SHP77 (cell line): ENCODE measurements around the gene TIRAP.

Experiments used
- DNase-seq, 2 experiments: peaks; one replicate each; lab custom pipeline; 2025; lab: John Stamatoyannopoulos, UW

Gene TIRAP

GRCh38 chr11:126322996-126323395 lies 40.1 kb downstream of the TIRAP start:
- DNase-seq, result no peak

GRCh38 chr11:126327281-126328000 lies 44.5 kb downstream of the TIRAP start:
- DNase-seq, result no peak

GRCh38 chr11:126328001-126328390 lies 45.1 kb downstream of the TIRAP start:
- DNase-seq, result no peak

GRCh38 chr11:126328444-126328843 lies 45.6 kb downstream of the TIRAP start:
- DNase-seq, result no peak

- DNase-seq, result no peak
Measured at GRCh38 chr11:126328938-126329643, 46.2 kb downstream of the TIRAP start.

GRCh38 chr11:126329644-126330211 lies 46.8 kb downstream of the TIRAP start:
- DNase-seq, result no peak

- DNase-seq, result no peak
Measured at GRCh38 chr11:126331286-126331685, 48.4 kb downstream of the TIRAP start.

GRCh38 chr11:126332221-126332711 lies 49.4 kb downstream of the TIRAP start:
- no peak for DNase-seq

- DNase-seq, result no peak
Measured at GRCh38 chr11:126333142-126333541, 50.2 kb downstream of the TIRAP start.

- no peak for DNase-seq
Measured at GRCh38 chr11:126334659-126335462, 52.0 kb downstream of the TIRAP start.

- DNase-seq, result no peak
Measured at GRCh38 chr11:126335463-126335760, 52.5 kb downstream of the TIRAP start.

GRCh38 chr11:126336138-126336541 lies 53.2 kb downstream of the TIRAP start:
- DNase-seq, result no peak

GRCh38 chr11:126336671-126337101 lies 53.8 kb downstream of the TIRAP start:
- DNase-seq, result no peak

- no peak for DNase-seq
Measured at GRCh38 chr11:126337126-126337473, 54.2 kb downstream of the TIRAP start.

- DNase-seq, result no peak
Measured at GRCh38 chr11:126337474-126338241, 54.8 kb downstream of the TIRAP start.

GRCh38 chr11:126338346-126339055 lies 55.6 kb downstream of the TIRAP start:
- no peak for DNase-seq

GRCh38 chr11:126339073-126339862 lies 56.4 kb downstream of the TIRAP start:
- DNase-seq, result no peak

- no peak for DNase-seq
Measured at GRCh38 chr11:126339863-126340434, 57.1 kb downstream of the TIRAP start.

GRCh38 chr11:126340960-126341606 lies 58.2 kb downstream of the TIRAP start:
- no peak for DNase-seq
